Nephron (organoid): ENCODE results near the gene FRMD5.

Experiments used
- H3K27ac Mint-ChIP-seq, 3 experiments: 2 replicates each; pipeline ENCODE4 v1.8.0; 2020; ENCODE audit warnings: mixed read lengths in 3 of 3, mild to moderate bottlenecking in 2 of 3, moderate library complexity in 1 of 3
- H3K27me3 Mint-ChIP-seq: 2 replicates; pipeline ENCODE4 v1.8.0; 2021; ENCODE audit warnings: low read depth, mild to moderate bottlenecking, moderate library complexity, mixed read lengths
- H3K36me3 Mint-ChIP-seq: 2 replicates; pipeline ENCODE4 v1.8.0; 2020; ENCODE audit warnings: low read depth, mixed read lengths
- H3K4me1 Mint-ChIP-seq: 2 replicates; pipeline ENCODE4 v1.8.0; 2020; ENCODE audit warnings: mixed read lengths
- H3K4me3 Mint-ChIP-seq, 3 experiments: 2 replicates each; pipeline ENCODE4 v1.8.0; 2020; ENCODE audit warnings: mild to moderate bottlenecking in 3 of 3, mixed read lengths in 3 of 3, moderate library complexity in 2 of 3
- H3K9me3 Mint-ChIP-seq: 2 replicates; pipeline ENCODE4 v1.8.0; 2020; ENCODE audit warnings: mixed read lengths
- TF ChIP-seq, protein P1 (sequence below), 3 experiments: fragments of 200-600 bp; sonication (generic); IDR thresholded peaks; one replicate each; pipeline ENCODE4 v1.5.0; 2021; ENCODE audit warnings: antibody characterized with exemption in 3 of 3; ENCODE audit not compliant: unreplicated experiment in 3 of 3

FRMD5 gene

GRCh38 chr15:43989938-43990337, 205.1 kb downstream of the FRMD5 start:
- H3K27me3 Mint-ChIP-seq: no peaks in the 10 kb centered on the region

GRCh38 chr15:43988900-43989299, 206.2 kb downstream of the FRMD5 start:
- peaks cover 2% of the 10 kb centered on the region for H3K9me3 Mint-ChIP-seq
- no peak overlapping the region for H3K4me3 Mint-ChIP-seq
- H3K4me1 Mint-ChIP-seq: no peaks in the 10 kb centered on the region
- no peak overlapping the region for H3K27ac Mint-ChIP-seq
- H3K27me3 Mint-ChIP-seq: no peaks in the 10 kb centered on the region
- TF ChIP-seq, protein P1, sequence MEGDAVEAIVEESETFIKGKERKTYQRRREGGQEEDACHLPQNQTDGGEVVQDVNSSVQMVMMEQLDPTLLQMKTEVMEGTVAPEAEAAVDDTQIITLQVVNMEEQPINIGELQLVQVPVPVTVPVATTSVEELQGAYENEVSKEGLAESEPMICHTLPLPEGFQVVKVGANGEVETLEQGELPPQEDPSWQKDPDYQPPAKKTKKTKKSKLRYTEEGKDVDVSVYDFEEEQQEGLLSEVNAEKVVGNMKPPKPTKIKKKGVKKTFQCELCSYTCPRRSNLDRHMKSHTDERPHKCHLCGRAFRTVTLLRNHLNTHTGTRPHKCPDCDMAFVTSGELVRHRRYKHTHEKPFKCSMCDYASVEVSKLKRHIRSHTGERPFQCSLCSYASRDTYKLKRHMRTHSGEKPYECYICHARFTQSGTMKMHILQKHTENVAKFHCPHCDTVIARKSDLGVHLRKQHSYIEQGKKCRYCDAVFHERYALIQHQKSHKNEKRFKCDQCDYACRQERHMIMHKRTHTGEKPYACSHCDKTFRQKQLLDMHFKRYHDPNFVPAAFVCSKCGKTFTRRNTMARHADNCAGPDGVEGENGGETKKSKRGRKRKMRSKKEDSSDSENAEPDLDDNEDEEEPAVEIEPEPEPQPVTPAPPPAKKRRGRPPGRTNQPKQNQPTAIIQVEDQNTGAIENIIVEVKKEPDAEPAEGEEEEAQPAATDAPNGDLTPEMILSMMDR (IDR thresholded peaks at IDR 0.05; ENCODE audit: unreplicated experiment in 3 of 3): no peak
- H3K36me3 Mint-ChIP-seq: no peaks in the 10 kb centered on the region

More at GRCh38 chr15:43989938-43990337, 205.1 kb downstream of the FRMD5 start:
- Mint-ChIP-seq H3K36me3 (no peaks in the 10 kb centered on the region), H3K4me1 (no peaks in the 10 kb centered on the region), H3K9me3 (peaks cover 2% of the 10 kb centered on the region), H3K27ac (no peak overlapping the region), H3K4me3 (no peak overlapping the region)
- TF ChIP-seq, protein P1 (IDR thresholded peaks at IDR 0.05; ENCODE audit: unreplicated experiment in 3 of 3): no peak

DNA sequence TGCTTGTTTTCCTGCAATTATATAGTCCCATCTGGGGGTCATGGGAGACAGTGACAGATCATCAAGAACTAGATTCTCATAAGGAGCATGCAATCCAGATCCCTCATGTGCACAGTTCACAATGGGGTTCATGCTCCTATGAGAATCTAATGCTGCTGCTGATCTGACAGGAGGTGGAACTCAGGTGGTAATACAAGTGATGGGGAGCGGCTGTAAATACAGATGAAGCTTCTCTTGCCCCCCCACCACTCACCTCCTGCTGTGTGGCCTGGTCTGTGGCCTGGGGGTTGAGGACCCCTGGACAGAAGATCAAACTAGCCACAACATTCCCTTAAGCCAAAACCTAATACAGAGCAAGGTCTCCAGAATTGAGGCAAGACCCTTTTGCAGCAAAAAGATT, 207.1 kb downstream of the FRMD5 start:
- TF ChIP-seq, protein P1 (IDR thresholded peaks at IDR 0.05; ENCODE audit: unreplicated experiment in 3 of 3): no peak
- Mint-ChIP-seq H3K9me3 (peaks cover 2% of the 10 kb centered on the region), H3K27me3 (no peaks in the 10 kb centered on the region), H3K27ac (no peak overlapping the region), H3K4me3 (no peak overlapping the region), H3K36me3 (no peaks in the 10 kb centered on the region), H3K4me1 (no peaks in the 10 kb centered on the region)

DNA sequence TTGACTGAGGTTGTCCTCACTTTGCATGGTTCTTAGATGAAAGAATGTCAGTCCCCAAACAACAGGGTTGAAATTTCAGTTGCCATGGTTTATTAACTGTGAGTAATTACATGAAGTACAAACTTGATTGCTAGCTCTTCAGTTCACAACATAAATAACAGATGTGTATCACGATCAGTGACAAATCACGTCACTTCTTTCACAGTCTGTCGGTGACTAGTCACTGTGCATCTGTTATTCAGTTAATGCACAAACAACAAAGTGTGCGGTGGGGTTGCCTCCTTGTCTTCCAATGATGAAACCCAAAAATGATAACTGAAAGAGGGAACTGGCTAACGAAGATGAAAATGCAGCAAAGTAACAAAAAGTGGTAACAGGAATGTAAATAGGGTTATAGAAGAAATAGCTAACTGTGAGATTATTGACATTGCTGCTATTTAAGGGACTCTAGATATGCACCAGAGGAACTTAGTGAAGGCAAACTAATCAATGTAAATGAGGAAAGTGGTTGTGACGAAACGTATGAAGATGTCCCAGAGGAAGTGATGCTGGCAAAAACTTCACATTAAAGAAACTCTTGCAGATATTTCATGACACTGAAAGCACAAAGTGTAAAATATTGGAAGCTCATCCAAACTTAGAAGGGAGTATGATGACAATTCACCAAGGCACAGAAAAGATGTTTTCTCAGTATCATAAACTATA, 208.9 kb downstream of the FRMD5 start:
- TF ChIP-seq, protein P1 (IDR thresholded peaks at IDR 0.05; ENCODE audit: unreplicated experiment in 3 of 3): no peak
- no peaks in the 10 kb centered on the region for H3K4me1 Mint-ChIP-seq

GRCh38 chr15:43981576-43981975, 213.5 kb downstream of the FRMD5 start:
- Mint-ChIP-seq H3K9me3 (peaks cover 3% of the 10 kb centered on the region), H3K4me3 (no peak overlapping the region), H3K36me3 (no peaks in the 10 kb centered on the region), H3K27ac (no peak overlapping the region), H3K27me3 (no peaks in the 10 kb centered on the region), H3K4me1 (no peaks in the 10 kb centered on the region)
- TF ChIP-seq, protein P1 (IDR thresholded peaks at IDR 0.05; ENCODE audit: unreplicated experiment in 3 of 3): no peak

More for the DNA sequence above, 208.9 kb downstream of the FRMD5 start:
- no peak overlapping the region for H3K4me3 Mint-ChIP-seq
- no peak overlapping the region for H3K27ac Mint-ChIP-seq
- no peaks in the 10 kb centered on the region for H3K36me3 Mint-ChIP-seq
- peaks cover 2% of the 10 kb centered on the region for H3K9me3 Mint-ChIP-seq
- H3K27me3 Mint-ChIP-seq: no peaks in the 10 kb centered on the region
